ENCODE measurements around the gene DCANP1. TPM values are rescaled to one million over a fixed set of nuclear protein-coding genes. Genes with fewer than 3 reads are reported as not detected.

The DCANP1 gene
- total and polyA plus RNA-seq, 4 donors = 0.05 TPM; not detected in 3

- 91% methylated on average over 6 of the region's 6 CpGs for WGBS
- no peak overlapping the region for H3K27ac ChIP-seq (ENCODE audit: low read depth in 1 of 2, low read length in 2 of 2)
- TF ChIP-seq MAX (IDR thresholded peaks at IDR 0.05) (no peak), JUND (IDR thresholded peaks at IDR 0.05) (no peak), FOXA1 (IDR thresholded peaks at IDR 0.05) (no peak), HNF4G (IDR thresholded peaks at IDR 0.05) (no peak), ZBTB33 (IDR thresholded peaks at IDR 0.05) (no peak), TAF1 (conservative IDR thresholded peaks at IDR 0.05) (no peak), FOXA2 (IDR thresholded peaks at IDR 0.05) (no peak)
- H3K9me3 ChIP-seq (ENCODE audit: control insufficient read depth in 4 of 4, low read length in 3 of 4) = peaks cover 0 to 4% (median 1%) of the 10 kb centered on the region in 4 donors
- H3K27me3 ChIP-seq (ENCODE audit: control insufficient read depth in 4 of 4, insufficient read depth in 4 of 4, low read length in 3 of 4) = no peaks in the 10 kb centered on the region
- H3K4me1 ChIP-seq (ENCODE audit: control insufficient read depth in 4 of 4, insufficient read depth in 4 of 4, low read length in 3 of 4) = no peaks in the 10 kb centered on the region
- H3K9ac ChIP-seq (ENCODE audit: low read depth in 1 of 2, low read length in 2 of 2) = no peak overlapping the region
- no peak for DNase-seq (ENCODE audit: low spot score)
- H3K36me3 ChIP-seq (ENCODE audit: control insufficient read depth in 4 of 4, insufficient read depth in 3 of 4, low read depth in 1 of 4, low read length in 3 of 4) = no peaks in the 10 kb centered on the region
- no peak overlapping the region for H3K4me3 ChIP-seq (ENCODE audit: low read depth in 1 of 3, low read length in 3 of 3)
Measured at GRCh38 chr5:135444881-135445280, 2.3 kb downstream of the DCANP1 start.

- TF ChIP-seq ATF3 (IDR thresholded peaks at IDR 0.05) (no peak), TAF1 (conservative IDR thresholded peaks at IDR 0.05) (no peak), CTCF (IDR thresholded peaks at IDR 0.05; ENCODE audit: low read depth, low read length, missing input control) (no peak), HNF4A (conservative IDR thresholded peaks at IDR 0.05) (no peak), JUND (IDR thresholded peaks at IDR 0.05) (no peak), FOXA2 (IDR thresholded peaks at IDR 0.05) (no peak), RAD21 (IDR thresholded peaks at IDR 0.05) (no peak)
- Histone ChIP-seq H3K9ac (ENCODE audit: low read depth in 1 of 2, low read length in 2 of 2) (no peak overlapping the region), H3K4me3 (ENCODE audit: low read depth in 1 of 3, low read length in 3 of 3) (no peak overlapping the region), H3K27ac (ENCODE audit: low read depth in 1 of 2, low read length in 2 of 2) (no peak overlapping the region), H3K4me1 (ENCODE audit: control insufficient read depth in 4 of 4, insufficient read depth in 4 of 4, low read length in 3 of 4) (no peaks in the 10 kb centered on the region), H3K27me3 (ENCODE audit: control insufficient read depth in 4 of 4, insufficient read depth in 4 of 4, low read length in 3 of 4) (no peaks in the 10 kb centered on the region), H3K9me3 (ENCODE audit: control insufficient read depth in 4 of 4, low read length in 3 of 4) (peaks cover 0 to 4% (median 1%) of the 10 kb centered on the region in 4 donors), H3K36me3 (ENCODE audit: control insufficient read depth in 4 of 4, insufficient read depth in 3 of 4, low read depth in 1 of 4, low read length in 3 of 4) (no peaks in the 10 kb centered on the region)
- no peak for DNase-seq (ENCODE audit: low spot score)
- WGBS = 84% methylated on average over 13 of the region's 13 CpGs
Measured at GRCh38 chr5:135444360-135444759, 2.8 kb downstream of the DCANP1 start.

GRCh38 chr5:135443161-135443960 lies 3.8 kb downstream of the DCANP1 start:
- peaks cover 0 to 1% (median 0%) of the 10 kb centered on the region in 4 donors for H3K4me1 ChIP-seq (ENCODE audit: control insufficient read depth in 4 of 4, insufficient read depth in 4 of 4, low read length in 3 of 4)
- peak; percentile 30 for DNase-seq (ENCODE audit: low spot score)
- WGBS = 72% methylated on average over 6 of the region's 6 CpGs
- H3K4me3 ChIP-seq (ENCODE audit: low read depth in 1 of 3, low read length in 3 of 3) = no peak overlapping the region
- no peak overlapping the region for H3K27ac ChIP-seq (ENCODE audit: low read depth in 1 of 2, low read length in 2 of 2)
- H3K36me3 ChIP-seq (ENCODE audit: control insufficient read depth in 4 of 4, insufficient read depth in 3 of 4, low read depth in 1 of 4, low read length in 3 of 4) = no peaks in the 10 kb centered on the region
- peaks cover 0 to 4% (median 1%) of the 10 kb centered on the region in 4 donors for H3K9me3 ChIP-seq (ENCODE audit: control insufficient read depth in 4 of 4, low read length in 3 of 4)
- H3K27me3 ChIP-seq (ENCODE audit: control insufficient read depth in 4 of 4, insufficient read depth in 4 of 4, low read length in 3 of 4) = no peaks in the 10 kb centered on the region
- no peak overlapping the region for H3K9ac ChIP-seq (ENCODE audit: low read depth in 1 of 2, low read length in 2 of 2)
- TF ChIP-seq NR2F2 (IDR thresholded peaks at IDR 0.05) = no peak
- no peak for TF ChIP-seq GABPA (IDR thresholded peaks at IDR 0.05 in 1 of 2, conservative IDR thresholded peaks at IDR 0.05 in 1 of 2)
- TF ChIP-seq REST (IDR thresholded peaks at IDR 0.05) = no peak
- TF ChIP-seq TAF1 (conservative IDR thresholded peaks at IDR 0.05) = no peak
- no peak for TF ChIP-seq HNF4A (conservative IDR thresholded peaks at IDR 0.05)
- no peak for TF ChIP-seq CTCF (IDR thresholded peaks at IDR 0.05; ENCODE audit: low read depth, low read length, missing input control)
- no peak for TF ChIP-seq JUND (IDR thresholded peaks at IDR 0.05)
- no peak for TF ChIP-seq YY1 (IDR thresholded peaks at IDR 0.05)
- TF ChIP-seq SP1 (IDR thresholded peaks at IDR 0.05) = no peak
- TF ChIP-seq FOXA1 (IDR thresholded peaks at IDR 0.05) = no peak
